AML-193 (cell line): ENCODE results near the gene WDR41.
"Not testable (repeated sequence)": the region's sequence is repeated elsewhere in the genome, so short reads cannot be mapped to it uniquely, and the experiment has no call there.

Experiments used
- DNase-seq, 2 experiments: peaks; one replicate each; lab custom pipeline; 2025; lab: John Stamatoyannopoulos, UW

Gene WDR41, protein sequence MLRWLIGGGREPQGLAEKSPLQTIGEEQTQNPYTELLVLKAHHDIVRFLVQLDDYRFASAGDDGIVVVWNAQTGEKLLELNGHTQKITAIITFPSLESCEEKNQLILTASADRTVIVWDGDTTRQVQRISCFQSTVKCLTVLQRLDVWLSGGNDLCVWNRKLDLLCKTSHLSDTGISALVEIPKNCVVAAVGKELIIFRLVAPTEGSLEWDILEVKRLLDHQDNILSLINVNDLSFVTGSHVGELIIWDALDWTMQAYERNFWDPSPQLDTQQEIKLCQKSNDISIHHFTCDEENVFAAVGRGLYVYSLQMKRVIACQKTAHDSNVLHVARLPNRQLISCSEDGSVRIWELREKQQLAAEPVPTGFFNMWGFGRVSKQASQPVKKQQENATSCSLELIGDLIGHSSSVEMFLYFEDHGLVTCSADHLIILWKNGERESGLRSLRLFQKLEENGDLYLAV

DNA sequence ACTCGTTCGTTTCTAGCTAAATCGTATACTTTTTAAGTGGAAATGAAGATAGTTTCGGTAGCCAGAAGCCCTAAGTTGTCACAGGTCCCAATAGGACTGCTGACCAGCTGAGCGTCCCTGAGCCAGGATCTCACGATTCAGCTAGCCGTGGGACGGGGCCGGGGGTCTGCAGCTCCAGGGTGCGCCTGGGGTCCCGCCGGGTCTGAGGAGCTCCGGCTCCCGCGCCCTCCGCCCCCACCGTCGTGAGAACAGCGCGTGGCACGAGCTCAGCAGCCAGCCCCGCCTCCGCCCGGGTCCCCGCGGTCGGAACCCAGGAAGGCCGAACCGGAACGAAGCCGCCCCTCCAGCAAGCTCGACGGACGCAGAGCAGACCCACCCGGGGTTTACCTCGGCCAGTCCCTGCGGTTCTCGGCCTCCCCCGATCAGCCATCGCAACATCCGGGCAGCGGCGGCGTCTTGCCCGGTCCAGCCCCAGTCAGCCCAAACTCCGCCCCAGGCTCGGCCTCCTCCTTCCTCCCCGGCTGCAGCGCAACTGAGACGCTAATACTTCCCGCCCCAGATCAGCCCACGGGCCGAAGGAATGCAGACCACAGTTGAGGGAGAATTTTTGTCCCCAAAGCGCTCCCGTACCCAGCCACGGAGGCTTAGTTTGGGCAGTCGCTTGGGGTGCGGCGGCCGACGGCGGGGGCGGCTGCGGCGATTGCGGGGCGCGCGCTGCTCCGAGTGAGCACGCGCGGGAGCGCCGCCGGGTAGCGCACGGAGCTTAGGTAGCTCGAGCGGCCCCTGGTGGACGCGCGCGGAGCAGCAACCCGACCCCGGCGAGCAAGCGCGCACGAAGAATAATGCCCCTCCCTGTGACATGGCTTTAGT lies at the start of gene WDR41:
WDR41 (minus strand) TSS at position 534 of the 870 bp plus-strand sequence; CDS start at position 438, 96 bp downstream.
- peak; percentile 85 to 98 for DNase-seq

DNA sequence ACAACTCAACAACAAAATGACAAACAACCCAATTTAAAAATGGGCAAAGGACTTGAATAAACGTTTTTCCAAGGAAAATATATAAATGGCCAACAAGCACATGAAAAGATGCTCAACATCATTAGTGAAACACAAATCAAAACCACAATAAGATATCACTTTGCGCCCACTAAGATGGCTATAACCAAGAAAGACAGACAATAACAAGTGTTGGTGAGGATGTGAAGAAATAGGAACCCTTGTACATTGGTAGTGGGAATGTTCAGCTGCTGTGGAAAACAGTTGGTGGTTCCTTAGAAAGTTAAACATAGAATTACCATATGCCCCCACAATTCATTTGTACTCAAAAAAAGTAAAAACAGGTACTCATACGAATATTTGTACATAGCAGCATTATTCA lies 39.2 kb upstream of the WDR41 start:
- no peak for DNase-seq

DNA sequence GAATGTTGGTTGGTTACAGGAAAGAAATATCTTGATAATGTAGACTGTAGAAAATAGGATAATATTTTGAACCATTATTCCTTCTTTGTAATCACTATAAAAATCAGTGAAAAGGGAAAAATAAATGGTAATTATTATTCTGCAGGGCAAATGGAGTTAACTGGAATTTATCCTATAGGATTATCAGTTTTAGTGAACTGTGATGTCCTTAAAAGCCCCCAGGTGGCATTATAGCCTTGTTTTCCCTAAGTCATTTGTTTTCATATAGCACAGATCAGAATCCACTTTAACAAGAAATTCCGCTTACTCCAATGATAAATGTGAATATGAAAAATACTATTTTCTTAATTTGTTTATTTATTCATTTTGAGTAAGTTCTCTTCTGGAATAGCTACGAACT lies 26.2 kb upstream of the WDR41 start:
- peak in 1 of 2 experiments; percentile 3 for DNase-seq

DNA sequence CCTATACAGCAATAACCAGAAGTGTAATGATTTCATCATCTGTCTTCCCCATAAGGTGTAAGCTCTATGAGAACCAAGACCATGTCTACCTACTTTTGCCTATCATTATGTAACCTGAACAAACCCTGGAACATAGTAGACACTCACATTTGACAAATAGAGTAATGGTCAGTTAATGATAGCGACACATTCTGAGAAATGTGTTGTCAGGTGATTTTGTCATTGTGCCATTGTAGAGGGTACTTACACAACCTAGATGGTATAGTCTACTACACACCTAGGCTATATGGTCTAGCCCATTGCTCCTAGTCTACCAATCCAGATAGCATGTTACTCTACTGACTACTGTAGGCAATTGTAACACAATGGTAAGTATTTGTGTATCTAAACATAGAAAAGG lies 22.3 kb upstream of the WDR41 start:
- no peak for DNase-seq

DNA sequence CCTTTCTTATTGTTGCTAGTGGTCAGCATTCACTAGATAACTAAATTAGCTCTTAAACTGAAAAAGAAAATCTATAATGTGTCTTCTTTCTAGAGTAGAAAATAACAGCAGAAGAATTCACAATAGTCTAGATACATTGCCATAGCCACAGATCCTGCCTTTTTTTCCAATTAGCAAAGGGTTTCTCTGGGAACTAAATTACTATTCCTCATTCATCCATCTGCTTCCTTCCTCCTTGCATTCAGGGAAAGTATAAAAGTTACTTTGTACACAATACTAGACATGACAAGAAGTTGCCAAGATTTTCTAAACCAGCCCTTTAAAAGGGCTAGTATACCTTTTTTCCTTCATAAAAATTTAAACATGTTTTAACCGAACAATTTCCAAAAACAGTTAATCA lies 21.2 kb upstream of the WDR41 start:
- no peak for DNase-seq

DNA sequence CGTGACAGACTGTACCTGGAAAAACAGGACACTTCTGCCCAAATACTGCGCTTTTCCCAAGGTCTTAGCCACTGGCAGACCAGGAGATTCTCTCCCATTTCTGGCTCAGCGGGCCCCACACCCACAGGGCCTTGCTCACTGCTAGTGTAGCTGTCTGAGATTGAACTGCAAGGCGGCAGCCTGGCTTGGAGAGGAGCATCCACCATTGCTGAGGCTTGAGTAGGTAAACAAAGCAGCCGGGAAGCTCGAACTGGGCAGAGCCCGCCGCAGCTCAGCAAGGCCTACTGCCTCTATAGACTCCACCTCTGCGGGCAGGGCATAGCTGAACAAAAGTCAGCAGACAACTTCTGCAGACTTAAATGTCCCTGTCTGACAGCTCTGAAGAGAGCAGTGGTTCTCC lies 9.0 kb upstream of the WDR41 start:
- DNase-seq: not testable (repeated sequence)

DNA sequence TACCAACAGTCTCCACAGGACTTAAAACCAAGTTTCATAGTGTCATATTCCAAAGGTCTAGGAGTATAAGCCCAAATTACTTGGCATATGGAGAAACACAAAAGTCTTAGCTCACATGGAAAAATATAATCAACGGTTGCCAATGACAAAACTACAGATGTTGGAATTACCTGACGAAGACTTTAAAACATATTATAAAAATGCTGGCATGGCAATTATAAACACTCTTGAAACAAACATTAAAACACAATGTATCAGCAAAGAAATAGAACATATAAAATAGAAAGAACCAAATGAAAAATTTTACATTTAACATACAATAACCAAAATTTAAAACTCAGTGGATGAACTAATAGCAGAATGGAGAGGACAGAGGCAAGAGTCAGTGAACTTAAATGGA lies 7.9 kb upstream of the WDR41 start:
- no peak for DNase-seq

DNA sequence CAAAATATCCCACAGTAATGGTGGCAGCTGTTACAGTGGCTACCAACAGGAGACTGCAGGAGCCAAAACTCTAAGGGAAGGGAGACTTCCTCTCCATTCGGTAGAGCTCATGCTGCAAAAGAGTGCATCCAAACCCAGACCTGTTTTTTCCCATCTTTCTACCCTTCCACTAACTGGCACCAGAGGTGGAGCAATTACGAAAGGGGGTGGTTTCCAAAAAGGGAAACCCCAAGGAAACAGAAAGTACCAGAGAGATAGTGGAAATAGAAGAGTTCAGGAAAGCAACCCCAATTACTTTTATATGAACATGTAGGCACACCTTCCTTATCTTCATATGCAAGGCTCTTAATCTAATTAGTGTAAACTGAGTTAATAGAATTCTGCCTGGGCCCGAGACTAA lies 7.3 kb upstream of the WDR41 start:
- DNase-seq: no peak

DNA sequence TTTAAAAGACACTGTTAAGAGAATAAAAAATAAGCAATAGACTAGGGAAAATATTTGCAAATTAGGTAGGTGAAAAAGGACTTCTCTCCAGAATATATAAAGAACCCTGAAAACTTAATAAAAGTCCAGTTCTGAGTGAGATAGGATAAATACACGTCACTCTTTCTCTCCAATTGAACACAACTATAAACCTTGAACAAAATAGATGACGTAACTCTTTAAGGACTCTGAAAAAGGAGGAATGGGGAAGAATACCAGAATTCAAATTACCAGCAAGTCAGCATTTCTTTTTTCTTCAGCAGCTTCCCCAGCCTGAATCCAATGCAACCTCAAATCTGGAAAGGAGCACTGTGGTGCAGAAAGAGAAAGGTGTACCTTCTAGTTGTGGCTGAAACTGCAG lies 6.8 kb upstream of the WDR41 start:
- DNase-seq: no peak

DNA sequence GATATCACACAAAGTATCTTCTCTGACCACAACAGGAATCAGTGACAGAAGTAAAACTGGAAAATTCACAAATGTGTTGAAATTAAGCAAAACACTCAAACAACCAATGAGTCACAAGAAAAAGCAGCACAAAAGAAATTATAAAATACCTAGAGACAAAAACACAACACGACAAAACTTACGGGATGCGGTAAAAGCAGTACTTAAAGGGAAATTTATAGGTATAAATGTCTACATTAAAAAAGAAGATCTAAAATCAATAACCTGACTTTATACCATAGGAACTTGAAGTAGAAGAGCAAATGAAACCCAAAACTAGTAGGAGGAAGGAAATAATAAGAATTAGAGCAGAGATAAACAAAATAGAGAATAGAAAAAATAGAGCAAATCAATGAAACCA lies 2.8 kb upstream of the WDR41 start:
- no peak for DNase-seq

DNA sequence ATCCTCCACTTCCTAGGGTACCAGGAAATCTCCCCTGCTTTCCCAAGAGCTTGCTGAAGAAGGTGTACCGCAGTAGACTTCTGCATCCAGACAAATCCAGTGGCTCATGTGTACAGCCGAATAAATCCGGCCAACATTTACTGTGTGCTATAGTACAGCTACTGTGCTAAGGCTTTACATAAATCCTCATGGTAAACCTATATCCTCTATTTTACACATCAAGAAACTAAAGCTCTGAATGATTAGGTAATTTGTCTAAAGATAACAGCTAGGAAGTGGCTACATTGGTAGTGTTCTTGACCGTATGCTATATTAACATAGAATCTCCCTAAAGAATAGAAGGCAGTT lies 511 bp upstream of the WDR41 start:
- DNase-seq: peak in 1 of 2 experiments; percentile 44

DNA sequence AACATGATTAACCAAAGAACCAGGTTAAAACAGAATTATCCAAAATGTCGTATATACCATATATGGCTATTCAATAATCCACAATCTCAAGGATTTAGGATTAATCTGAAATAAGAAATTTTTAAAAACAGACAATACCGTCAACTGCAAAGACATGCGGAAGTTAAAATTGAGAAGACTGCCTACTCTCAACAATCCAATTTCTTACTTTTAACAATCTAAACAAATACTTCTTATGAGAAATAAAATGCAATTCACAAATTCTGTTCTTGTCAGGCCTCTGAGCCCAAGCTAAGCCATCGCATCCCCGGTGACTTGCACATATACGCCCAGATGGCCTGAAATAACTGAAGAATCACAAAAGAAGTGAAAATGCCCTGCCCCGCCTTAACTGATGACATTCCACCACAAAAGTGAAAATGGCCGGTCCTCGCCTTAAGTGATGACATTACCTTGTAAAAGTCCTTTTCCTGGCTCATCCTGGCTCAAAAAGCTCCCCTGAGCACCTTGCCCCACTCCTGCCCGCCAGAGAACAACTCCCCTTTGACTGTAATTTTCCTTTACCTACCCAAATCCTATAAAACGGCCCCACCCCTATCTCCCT lies 1.3 kb downstream of the WDR41 start:
- peak; percentile 19 to 61 for DNase-seq

DNA sequence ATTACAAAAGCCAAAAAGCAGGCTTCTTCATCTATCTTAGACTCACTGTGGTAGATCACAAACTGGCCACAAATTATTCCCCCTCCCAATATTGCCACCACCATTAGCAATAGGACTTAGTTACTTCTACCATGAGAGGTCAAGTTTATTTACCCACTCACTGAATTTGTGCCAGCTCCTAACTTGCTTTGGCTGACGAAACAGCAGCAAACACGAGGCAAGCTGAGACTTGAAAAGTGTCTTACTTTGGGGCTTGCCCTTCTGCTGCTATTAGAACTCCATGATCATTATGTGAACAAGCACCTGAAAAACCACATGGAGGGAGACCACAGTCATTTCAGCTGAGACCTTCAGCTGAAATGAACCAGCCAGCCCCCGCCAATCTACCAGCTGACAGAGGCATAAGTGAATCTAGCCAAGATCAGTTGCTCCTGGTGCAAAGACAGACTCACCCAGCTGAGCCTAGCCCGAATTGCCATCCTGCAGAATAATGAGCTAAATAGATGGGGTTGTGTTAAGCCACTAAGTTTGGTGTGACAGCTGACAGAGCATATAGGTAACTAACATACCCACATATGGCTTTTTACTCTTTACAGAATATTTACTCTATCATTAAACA lies 5.7 kb downstream of the WDR41 start:
- DNase-seq: no peak

DNA sequence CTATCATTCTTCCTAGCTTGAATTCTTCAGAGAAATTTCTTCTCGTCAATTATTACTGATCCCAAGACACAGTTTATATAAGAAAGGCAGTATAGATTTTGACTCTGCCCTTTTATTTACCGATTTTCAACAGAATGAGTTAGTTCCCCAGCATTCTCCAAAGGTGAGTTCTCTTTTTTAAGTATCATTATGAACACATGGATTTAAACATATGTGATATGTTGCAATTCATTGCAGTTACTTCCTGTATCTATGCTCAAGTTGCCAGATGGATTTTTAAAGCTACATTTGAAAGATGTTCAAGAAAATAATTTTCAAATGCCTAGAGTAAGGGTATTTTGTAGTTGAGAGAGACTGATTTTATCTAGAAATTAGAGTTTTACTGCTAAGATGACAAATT lies 8.4 kb downstream of the WDR41 start:
- peak; percentile 68 to 70 for DNase-seq

DNA sequence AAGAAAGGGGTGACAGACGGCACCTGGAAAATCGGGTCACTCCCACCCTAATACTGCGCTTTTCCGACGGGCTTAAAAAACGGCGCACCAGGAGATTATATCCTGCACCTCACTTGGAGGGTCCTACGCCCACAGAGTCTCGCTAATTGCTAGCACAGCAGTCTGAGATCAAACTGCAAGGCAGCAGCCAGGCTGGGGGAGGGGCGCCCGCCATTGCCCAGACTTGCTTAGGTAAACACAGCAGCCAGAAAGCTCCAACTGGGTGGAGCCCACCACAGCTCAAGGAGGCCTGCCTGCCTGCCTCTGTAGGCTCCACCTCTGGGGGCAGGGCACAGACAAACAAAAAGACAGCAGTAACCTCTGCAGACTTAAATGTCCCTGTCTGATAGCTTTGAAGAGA lies 17.1 kb downstream of the WDR41 start:
- not testable (repeated sequence) for DNase-seq

DNA sequence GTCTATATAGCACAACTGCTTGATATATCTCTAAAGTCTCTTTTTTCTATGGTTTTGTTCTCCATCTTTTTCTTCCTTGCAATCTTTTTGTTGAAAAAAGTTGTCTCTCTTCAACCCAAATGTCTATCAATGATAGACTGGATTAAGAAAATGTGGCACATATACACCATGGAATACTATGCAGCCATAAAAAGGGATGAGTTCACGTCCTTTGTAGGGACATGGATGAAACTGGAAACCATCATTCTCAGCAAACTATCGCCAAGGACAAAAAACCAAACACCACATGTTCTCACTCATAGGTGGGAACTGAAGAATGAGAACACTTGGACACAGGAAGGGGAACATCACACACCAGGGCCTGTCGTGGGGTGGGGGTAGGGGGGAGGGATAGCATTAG lies 23.2 kb downstream of the WDR41 start:
- not testable (repeated sequence) for DNase-seq

DNA sequence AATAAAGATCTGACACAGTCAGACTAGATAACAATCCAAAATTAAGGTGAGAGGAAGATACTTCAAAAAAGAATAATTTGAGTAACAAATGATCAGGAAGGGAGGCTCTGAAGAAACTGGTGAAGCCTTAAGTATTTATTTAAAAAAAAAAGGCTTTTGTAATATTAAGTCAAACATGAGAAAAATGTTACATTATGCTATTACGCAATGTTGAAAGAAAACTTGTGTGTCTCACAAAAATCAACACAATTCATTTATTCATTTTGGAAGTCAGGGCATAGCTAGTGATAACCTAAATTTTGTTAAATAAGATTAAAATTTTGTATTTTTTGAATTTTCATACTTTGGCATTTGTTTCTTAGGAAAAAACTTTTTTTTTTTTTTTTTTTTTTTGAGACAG lies 28.2 kb downstream of the WDR41 start:
- DNase-seq: no peak

DNA sequence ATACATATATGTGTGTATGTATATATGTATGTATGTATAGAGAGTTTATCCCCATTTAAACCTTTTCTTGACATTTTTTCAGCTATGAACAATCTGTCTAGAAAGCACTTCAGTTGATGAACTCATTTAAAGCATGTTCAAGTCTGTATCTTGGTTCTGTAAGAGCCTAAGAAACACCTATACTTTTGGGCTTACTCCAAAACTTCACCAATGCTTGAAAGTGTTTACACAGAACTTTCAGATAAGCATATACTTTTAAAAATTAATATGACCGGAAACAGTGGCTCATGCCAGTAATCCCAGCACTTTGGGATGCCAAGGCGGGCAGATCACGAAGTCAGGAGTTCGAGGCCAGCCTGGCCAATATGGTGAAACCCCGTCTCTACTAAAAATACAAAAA lies 30.8 kb downstream of the WDR41 start:
- no peak for DNase-seq

DNA sequence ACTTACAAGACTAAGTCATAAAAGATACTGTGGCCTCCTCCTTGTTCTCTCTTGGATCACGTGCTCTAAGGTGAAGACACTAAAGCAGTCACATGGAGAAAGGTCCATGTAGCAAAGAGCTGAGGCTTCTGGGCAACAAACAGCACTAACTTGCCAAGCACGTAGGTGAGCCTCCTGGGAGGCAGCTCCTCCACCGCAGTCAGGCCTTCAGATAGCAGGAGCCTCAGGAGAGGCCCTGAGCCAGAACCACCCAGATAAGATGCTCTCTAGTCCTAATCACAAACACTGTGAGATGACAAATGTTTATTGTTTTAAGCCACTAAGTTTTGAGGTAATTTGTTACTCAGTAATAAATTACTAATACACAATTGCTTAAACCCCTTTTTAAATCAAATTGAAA lies 38.0 kb downstream of the WDR41 start:
- no peak for DNase-seq

DNA sequence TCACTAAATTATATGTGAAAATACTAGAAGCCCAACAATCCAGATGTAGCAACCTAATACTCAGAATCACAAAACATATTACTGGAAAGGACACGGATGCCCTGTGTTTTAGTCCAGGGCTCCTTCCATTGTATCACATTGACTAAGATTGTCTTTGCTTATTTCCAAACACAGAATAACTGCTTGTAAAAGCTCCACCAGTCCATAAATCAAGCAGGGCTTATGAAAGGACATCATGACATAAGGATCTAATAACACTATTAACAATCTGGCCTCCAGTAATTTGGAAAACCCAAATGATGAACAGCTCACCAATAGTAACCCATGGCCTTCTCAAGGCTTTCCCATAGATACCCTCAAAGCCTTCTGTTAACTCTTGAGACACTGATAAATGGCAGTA lies 39.8 kb downstream of the WDR41 start:
- no peak for DNase-seq

DNA sequence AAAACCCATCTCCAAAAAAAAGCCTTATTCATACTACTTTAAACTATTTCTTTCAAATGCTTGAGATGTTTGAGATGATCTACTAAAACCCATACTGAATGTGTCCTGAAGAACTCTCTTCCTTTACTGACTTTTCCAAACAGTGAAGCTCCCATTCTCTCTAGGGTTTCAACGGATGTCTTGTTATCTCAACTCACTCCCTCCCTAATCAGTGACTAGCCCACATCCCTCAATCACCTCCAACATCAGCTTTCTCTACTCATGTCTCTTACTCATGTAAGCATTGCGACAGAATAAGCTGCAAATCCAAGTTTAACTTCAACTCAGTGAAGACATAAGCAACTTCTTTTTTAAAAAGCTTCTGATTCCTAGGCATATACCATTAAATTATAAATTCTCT lies 42.1 kb downstream of the WDR41 start:
- DNase-seq: no peak

DNA sequence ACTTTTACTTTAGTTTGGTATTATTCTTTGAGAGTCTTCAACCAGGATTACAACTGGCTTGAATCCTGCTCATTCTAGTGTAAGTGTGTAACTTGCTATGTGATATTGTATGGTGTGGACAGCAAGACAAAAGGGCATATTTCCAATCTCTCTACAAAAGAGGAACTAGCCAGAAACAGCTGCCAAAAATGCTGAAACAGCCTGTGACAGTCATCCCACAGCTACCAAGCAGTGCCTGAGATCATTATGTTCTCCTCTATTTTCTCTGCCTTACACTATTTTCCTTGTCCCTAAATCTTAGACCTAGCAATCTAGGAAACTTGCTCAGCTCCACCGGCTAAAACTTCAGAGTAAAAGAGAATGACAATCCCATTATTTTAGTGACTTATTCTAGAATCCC lies 42.8 kb downstream of the WDR41 start:
- peak; percentile 70 to 74 for DNase-seq
